Panc1 (cell line): ENCODE data around the gene ZNF362. TPM values are rescaled to one million over a fixed set of nuclear protein-coding genes. Genes with fewer than 3 reads are reported as not detected.

Source experiments
- ATAC-seq: fragments of 200-7000 bp; cut with Tn5 transposase; 2 replicates; pipeline ENCODE4 v1.9.1; 2020; ENCODE audit warnings: mild to moderate bottlenecking, moderate library complexity
- BruUV-seq: library from RNA; stranded (reverse); fragments of 400-500 nt; replicated peaks from 2 replicates; lab custom pipeline; 2021; lab: Mats Ljungman, UMichigan
- CTCF ChIA-PET: fragments of 300-600 bp; sonication (Branson Sonifier 250); formaldehyde crosslinking; loops from one replicate; lab custom pipeline; 2022; ENCODE audit warnings: antibody characterized with exemption; lab: Charles Lee
- POLR2A ChIA-PET: fragments of 300-600 bp; sonication (Branson Sonifier 250); formaldehyde crosslinking; loops from one replicate; lab custom pipeline; 2022; ENCODE audit warnings: antibody characterized with exemption; lab: Charles Lee
- DNase-seq: peaks from one replicate; pipeline ENCODE4 v3.0.0-alpha.2; 2010; ENCODE audit warnings: low read depth, low spot score
- H3K27ac ChIP-seq: 2 replicates; pipeline ENCODE4 v1.5.1; 2011; ENCODE audit warnings: mild to moderate bottlenecking, low read length, inconsistent platforms
- H3K27me3 ChIP-seq: fragments of 200-500 bp; sonication (Bioruptor generic); 2 replicates; pipeline ENCODE4 v1.6.0; 2014; ENCODE audit warnings: low read length, inconsistent platforms; ENCODE audit not compliant: control insufficient read depth, insufficient read depth
- H3K36me3 ChIP-seq: fragments of 200-500 bp; sonication (Bioruptor generic); 2 replicates; pipeline ENCODE4 v1.5.1; 2014; ENCODE audit warnings: inconsistent platforms, mild to moderate bottlenecking, low read length, moderate library complexity; ENCODE audit not compliant: control insufficient read depth, insufficient read depth
- H3K4me1 ChIP-seq: 2 replicates; pipeline ENCODE4 v1.5.1; 2011; ENCODE audit warnings: inconsistent platforms, mild to moderate bottlenecking, low read length, moderate library complexity; ENCODE audit not compliant: control insufficient read depth, insufficient read depth
- H3K4me3 ChIP-seq, 2 experiments: 2 replicates each; pipeline ENCODE4 v1.5.1; 2011 to 2012; ENCODE audit warnings: low read depth in 2 of 2, low read length in 2 of 2, mild to moderate bottlenecking in 2 of 2, inconsistent platforms in 1 of 2, moderate library complexity in 1 of 2
- H3K9me3 ChIP-seq: fragments of 200-500 bp; sonication (Bioruptor generic); 2 replicates; pipeline ENCODE4 v1.5.1; 2014; ENCODE audit warnings: low read depth, mild to moderate bottlenecking, inconsistent platforms, low read length, moderate library complexity; ENCODE audit not compliant: control insufficient read depth, insufficient read depth
- CTCF ChIP-seq: fragments of 450-650 bp; IDR thresholded peaks from 2 replicates; pipeline ENCODE4 v1.5.1; 2017; ENCODE audit warnings: mild to moderate bottlenecking
- POLR2AphosphoS5 ChIP-seq: IDR thresholded peaks from 2 replicates; pipeline ENCODE4 v1.6.1; 2012; ENCODE audit warnings: mild to moderate bottlenecking, low read depth, low read length, moderate library complexity
- REST ChIP-seq, 2 experiments: IDR thresholded peaks; 2 replicates each; pipeline ENCODE4 v1.6.1; 2011 to 2012; ENCODE audit warnings: low read depth in 2 of 2, control low read depth in 1 of 2, low read length in 1 of 2, mild to moderate bottlenecking in 1 of 2, moderate library complexity in 1 of 2; ENCODE audit not compliant: insufficient read depth in 1 of 2
- SIN3A ChIP-seq: IDR thresholded peaks from 2 replicates; pipeline ENCODE4 v1.6.1; 2012; ENCODE audit warnings: low read depth, mild to moderate bottlenecking, low read length, moderate library complexity, borderline replicate concordance; ENCODE audit not compliant: insufficient read depth
- TCF7L2 ChIP-seq: IDR thresholded peaks from 2 replicates; pipeline ENCODE4 v1.6.1; 2011; ENCODE audit warnings: mild to moderate bottlenecking, low read depth, low read length, inconsistent platforms
- in situ Hi-C: cut with HindIII; loops from 2 replicates; pipeline ENCODE4 v1.10.0; 2016; ENCODE audit warnings: low sequenced_read_pairs, low pct_unique_long_range_greater_than_20kb
- intact Hi-C: fragments of 100-400 bp; cut with micrococcal nuclease; formaldehyde crosslinking; loops from one replicate; pipeline ENCODE4 v1.10.0; 2022; ENCODE audit not compliant: unreplicated experiment
- total RNA-seq: library from RNA; stranded (reverse); gene quantifications from one replicate; pipeline ENCODE4 v1.2.1, GENCODE V29; 2021; ENCODE audit not compliant: unreplicated experiment

Gene ZNF362
- total RNA-seq, 1 experiment from 2014 or later: 17.5 TPM

GRCh38 chr1:33268457-33268856 is 12.2 kb downstream of the ZNF362 start:
- no peaks in the 10 kb centered on the region for H3K36me3 ChIP-seq
- H3K27me3 ChIP-seq: no peaks in the 10 kb centered on the region
- in situ Hi-C loops: no loop called here
- no peaks in the 10 kb centered on the region for H3K9me3 ChIP-seq
- no peak for DNase-seq
- ChIA-PET POLR2A (interaction anchor here (0.5 kb wide), 1 partner anchor 47 kb away, joined by 3 read pairs; no protein-coding TSS in a partner anchor), CTCF (no interaction called here)
- no TSS peak for BruUV-seq
- intact Hi-C loops: no loop called here
- H3K27ac ChIP-seq: no peak overlapping the region
- no peaks in the 10 kb centered on the region for H3K4me1 ChIP-seq
- H3K4me3 ChIP-seq: no peak overlapping the region
- TF ChIP-seq POLR2AphosphoS5: no peak
- TF ChIP-seq CTCF: no peak
- TF ChIP-seq REST (IDR thresholded peaks at IDR 0.05; ENCODE audit: insufficient read depth in 1 of 2, low read depth in 2 of 2, low read length in 1 of 2): no peak
- TF ChIP-seq TCF7L2: no peak
- no peak for TF ChIP-seq SIN3A
- no peak for ATAC-seq

- no peaks in the 10 kb centered on the region for H3K4me1 ChIP-seq
- CTCF ChIA-PET: no interaction called here
These were observed 12.8 kb downstream of the ZNF362 start for GRCh38 chr1:33268927-33269610.

More at GRCh38 chr1:33268927-33269610, 12.8 kb downstream of the ZNF362 start:
- intact Hi-C loops: no loop called here
- ATAC-seq: no peak
- in situ Hi-C loops: no loop called here
- BruUV-seq: no TSS peak
- Histone ChIP-seq H3K9me3 (no peaks in the 10 kb centered on the region), H3K4me3 (no peak overlapping the region), H3K27me3 (no peaks in the 10 kb centered on the region), H3K36me3 (no peaks in the 10 kb centered on the region), H3K27ac (no peak overlapping the region)
- POLR2A ChIA-PET: no interaction called here
- TF ChIP-seq SIN3A (no peak), TCF7L2 (no peak), REST (IDR thresholded peaks at IDR 0.05; ENCODE audit: insufficient read depth in 1 of 2, low read depth in 2 of 2, low read length in 1 of 2) (no peak), CTCF (no peak), POLR2AphosphoS5 (no peak)
- DNase-seq: no peak
